ENCODE results near the gene ISX.

The ISX gene

GRCh38 chr22:35065796-35066218, at the start of gene ISX:
Gene ISX (plus strand): TSS chr22:35066158. CDS start chr22:35067088, 930 bp downstream.
- TF ChIP-seq, protein P1, sequence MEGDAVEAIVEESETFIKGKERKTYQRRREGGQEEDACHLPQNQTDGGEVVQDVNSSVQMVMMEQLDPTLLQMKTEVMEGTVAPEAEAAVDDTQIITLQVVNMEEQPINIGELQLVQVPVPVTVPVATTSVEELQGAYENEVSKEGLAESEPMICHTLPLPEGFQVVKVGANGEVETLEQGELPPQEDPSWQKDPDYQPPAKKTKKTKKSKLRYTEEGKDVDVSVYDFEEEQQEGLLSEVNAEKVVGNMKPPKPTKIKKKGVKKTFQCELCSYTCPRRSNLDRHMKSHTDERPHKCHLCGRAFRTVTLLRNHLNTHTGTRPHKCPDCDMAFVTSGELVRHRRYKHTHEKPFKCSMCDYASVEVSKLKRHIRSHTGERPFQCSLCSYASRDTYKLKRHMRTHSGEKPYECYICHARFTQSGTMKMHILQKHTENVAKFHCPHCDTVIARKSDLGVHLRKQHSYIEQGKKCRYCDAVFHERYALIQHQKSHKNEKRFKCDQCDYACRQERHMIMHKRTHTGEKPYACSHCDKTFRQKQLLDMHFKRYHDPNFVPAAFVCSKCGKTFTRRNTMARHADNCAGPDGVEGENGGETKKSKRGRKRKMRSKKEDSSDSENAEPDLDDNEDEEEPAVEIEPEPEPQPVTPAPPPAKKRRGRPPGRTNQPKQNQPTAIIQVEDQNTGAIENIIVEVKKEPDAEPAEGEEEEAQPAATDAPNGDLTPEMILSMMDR (IDR thresholded peaks at IDR 0.05; ENCODE audit: low read depth, low read length) = no peak
- no peak for DNase-seq (ENCODE audit: extremely low read depth, low read depth)

GRCh38 chr22:35016909-35017308, 49.0 kb upstream of the ISX start:
- no peak for DNase-seq (ENCODE audit: extremely low read depth, low read depth)
- TF ChIP-seq, protein P1 (IDR thresholded peaks at IDR 0.05; ENCODE audit: low read depth, low read length) = no peak

GRCh38 chr22:35018995-35019394, 47.0 kb upstream of the ISX start:
- TF ChIP-seq, protein P1 (IDR thresholded peaks at IDR 0.05; ENCODE audit: low read depth, low read length) = no peak
- no peak for DNase-seq (ENCODE audit: extremely low read depth, low read depth)

- DNase-seq (ENCODE audit: extremely low read depth, low read depth) = no peak
- TF ChIP-seq, protein P1 (IDR thresholded peaks at IDR 0.05; ENCODE audit: low read depth, low read length) = no peak
Measured at GRCh38 chr22:35020517-35020916, 45.4 kb upstream of the ISX start.

GRCh38 chr22:35021161-35021560, 44.8 kb upstream of the ISX start:
- TF ChIP-seq, protein P1 (IDR thresholded peaks at IDR 0.05; ENCODE audit: low read depth, low read length) = no peak
- no peak for DNase-seq (ENCODE audit: extremely low read depth, low read depth)

GRCh38 chr22:35022291-35022690, 43.7 kb upstream of the ISX start:
- no peak for DNase-seq (ENCODE audit: extremely low read depth, low read depth)
- TF ChIP-seq, protein P1 (IDR thresholded peaks at IDR 0.05; ENCODE audit: low read depth, low read length) = no peak

DNA sequence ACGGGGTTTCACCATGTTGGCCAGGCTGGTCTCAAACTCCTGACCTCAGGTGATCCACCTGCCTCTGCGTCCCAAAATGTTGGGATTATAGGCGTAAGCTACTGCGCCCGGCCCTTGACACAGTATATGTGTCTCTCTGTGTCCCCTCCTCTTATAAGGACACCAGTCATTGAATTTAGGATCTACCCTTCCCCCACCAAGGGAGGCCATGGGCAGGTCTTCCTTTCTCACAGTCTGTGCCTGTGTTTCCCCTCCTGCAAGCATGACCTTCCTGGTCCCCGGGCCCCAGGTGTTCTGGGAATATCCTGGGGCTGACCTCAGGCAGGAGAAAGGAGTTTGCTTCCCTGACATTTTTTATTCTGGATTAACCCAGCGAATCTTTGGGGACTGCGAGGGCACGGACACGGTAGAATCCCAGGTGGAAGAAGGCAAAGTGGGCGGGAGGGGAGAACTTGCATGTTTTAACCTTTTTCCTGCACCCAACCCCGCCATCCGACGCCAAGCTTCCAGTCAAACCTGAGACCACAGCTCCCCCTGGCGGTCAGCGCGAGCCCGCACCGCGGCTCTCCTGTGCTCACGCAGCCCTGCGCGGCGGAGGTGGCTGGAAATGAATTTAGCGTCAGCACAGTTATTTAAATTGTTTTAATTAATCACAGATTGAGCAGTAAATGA, 42.1 kb upstream of the ISX start:
- TF ChIP-seq, protein P1 (IDR thresholded peaks at IDR 0.05; ENCODE audit: low read depth, low read length) = peak; percentile 64
- no peak for DNase-seq (ENCODE audit: extremely low read depth, low read depth)

All from AG09319 (cell line).